BJ (cell line): Measurements from ENCODE around the gene LRRN4. TPM values are rescaled to one million over a fixed set of nuclear protein-coding genes. Genes with fewer than 3 reads are reported as not detected.

Experiments
- CTCF ChIA-PET: fragments of 350-600 bp; formaldehyde crosslinking; extraction: SDS; loops from one replicate; lab custom pipeline; 2021; ENCODE audit warnings: antibody characterized with exemption, inconsistent platforms; lab: Yijun Ruan, JAX
- POLR2A ChIA-PET: fragments of 300-600 bp; sonication (Branson Sonifier 250); formaldehyde crosslinking; extraction: SDS; loops from one replicate; lab custom pipeline; 2021; ENCODE audit warnings: antibody characterized with exemption; lab: Charles Lee
- DNase-seq: peaks from one replicate; pipeline ENCODE4 v3.0.0-alpha.2; 2011; ENCODE audit warnings: low read depth
- H3K27me3 ChIP-seq: 2 replicates; pipeline ENCODE4 v1.6.0; 2011; ENCODE audit warnings: low read length; ENCODE audit not compliant: control insufficient read depth, insufficient read depth
- H3K36me3 ChIP-seq: 2 replicates; pipeline ENCODE4 v1.5.1; 2011; ENCODE audit warnings: low read length; ENCODE audit not compliant: control insufficient read depth, insufficient read depth
- H3K4me3 ChIP-seq: 2 replicates; pipeline ENCODE4 v1.5.1; 2011; ENCODE audit warnings: low read depth, mild to moderate bottlenecking, control low read depth, low read length
- polyA plus RNA-seq: library from polyadenylated mRNA; depleted of rRNA; stranded (reverse); fragments of >200 nt; gene quantifications from 2 replicates; pipeline ENCODE4 v1.2.3, GENCODE V29; 2011
- TF ChIP-seq, protein P1 (sequence below): IDR thresholded peaks from 2 replicates; pipeline ENCODE4 v1.5.1; 2011; ENCODE audit warnings: low read depth, mild to moderate bottlenecking, control low read depth, inconsistent platforms, low read length, moderate library complexity; ENCODE audit not compliant: insufficient read depth

LRRN4 gene
- polyA plus RNA-seq, 1 experiment: 0.06 TPM

DNA sequence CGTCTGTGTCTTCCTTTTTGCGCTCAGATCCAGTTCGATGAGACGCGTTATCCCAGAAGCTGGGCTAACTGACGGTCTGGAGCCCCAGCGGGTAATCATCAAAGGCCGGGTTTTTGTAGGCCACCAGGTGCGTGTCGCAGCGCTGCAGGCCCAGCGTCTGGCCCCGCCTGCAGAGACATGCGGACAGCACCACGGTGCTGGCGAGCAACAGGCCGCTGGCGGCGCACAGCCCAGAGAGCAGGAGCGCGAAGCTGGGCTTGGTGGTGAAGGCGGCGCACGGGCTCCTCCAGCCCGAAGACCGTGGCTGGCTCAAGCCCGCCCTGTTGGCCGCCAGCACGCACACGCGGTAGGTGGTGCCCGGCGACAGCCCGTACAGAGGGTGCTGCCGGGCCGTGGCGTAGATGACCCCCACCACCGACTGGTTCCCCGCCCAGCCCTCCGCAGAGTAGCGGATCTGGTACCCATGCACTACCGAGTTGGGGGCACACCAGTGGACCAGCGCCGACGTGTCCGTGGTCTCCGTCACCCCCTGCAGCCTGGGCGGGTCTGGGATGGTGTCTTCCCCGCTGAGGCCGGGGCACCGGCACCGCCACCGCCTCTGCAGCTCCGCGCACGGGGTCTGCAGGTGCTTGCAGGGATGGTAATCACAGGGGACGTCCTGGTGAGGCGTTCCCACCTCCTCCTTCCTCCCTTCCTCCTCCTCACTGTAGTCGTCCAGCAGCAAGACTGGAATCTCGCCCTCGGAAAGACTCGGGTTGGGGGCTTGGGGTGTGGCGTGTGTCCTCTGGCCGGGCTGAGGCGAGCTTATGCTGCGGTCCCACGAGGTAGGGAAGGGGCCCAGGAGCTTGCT, 12.7 kb downstream of the LRRN4 start:
- TF ChIP-seq, protein P1, sequence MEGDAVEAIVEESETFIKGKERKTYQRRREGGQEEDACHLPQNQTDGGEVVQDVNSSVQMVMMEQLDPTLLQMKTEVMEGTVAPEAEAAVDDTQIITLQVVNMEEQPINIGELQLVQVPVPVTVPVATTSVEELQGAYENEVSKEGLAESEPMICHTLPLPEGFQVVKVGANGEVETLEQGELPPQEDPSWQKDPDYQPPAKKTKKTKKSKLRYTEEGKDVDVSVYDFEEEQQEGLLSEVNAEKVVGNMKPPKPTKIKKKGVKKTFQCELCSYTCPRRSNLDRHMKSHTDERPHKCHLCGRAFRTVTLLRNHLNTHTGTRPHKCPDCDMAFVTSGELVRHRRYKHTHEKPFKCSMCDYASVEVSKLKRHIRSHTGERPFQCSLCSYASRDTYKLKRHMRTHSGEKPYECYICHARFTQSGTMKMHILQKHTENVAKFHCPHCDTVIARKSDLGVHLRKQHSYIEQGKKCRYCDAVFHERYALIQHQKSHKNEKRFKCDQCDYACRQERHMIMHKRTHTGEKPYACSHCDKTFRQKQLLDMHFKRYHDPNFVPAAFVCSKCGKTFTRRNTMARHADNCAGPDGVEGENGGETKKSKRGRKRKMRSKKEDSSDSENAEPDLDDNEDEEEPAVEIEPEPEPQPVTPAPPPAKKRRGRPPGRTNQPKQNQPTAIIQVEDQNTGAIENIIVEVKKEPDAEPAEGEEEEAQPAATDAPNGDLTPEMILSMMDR: no peak
- ChIA-PET POLR2A (no interaction called here), CTCF (no interaction called here)
- no peaks in the 10 kb centered on the region for H3K27me3 ChIP-seq
- peaks cover 17% of the 10 kb centered on the region for H3K36me3 ChIP-seq
- no peak overlapping the region for H3K4me3 ChIP-seq
- DNase-seq: no peak

DNA sequence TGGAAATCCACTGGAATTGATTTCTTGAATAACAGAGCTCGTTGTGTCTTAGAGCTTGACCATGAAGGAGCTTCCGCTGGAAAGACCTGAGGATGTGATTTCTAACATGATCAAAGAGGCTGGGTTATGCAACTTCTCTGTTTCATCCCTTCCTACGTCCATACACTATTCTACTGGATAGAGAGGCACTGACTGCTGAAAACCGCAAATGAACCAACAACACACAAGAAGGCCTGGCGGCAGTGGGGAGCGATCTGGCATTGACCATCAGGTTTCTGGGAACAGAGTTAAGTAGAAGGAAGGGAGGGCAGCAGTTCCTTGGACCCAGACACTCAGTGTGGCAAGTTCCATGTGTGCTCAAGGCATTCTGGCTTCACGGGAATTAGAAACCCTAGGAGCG, 13.3 kb downstream of the LRRN4 start:
- no peak overlapping the region for H3K4me3 ChIP-seq
- POLR2A ChIA-PET: no interaction called here
- CTCF ChIA-PET: no interaction called here
- TF ChIP-seq, protein P1: no peak
- H3K36me3 ChIP-seq: peaks cover 17% of the 10 kb centered on the region
- DNase-seq: no peak
- no peaks in the 10 kb centered on the region for H3K27me3 ChIP-seq

DNA sequence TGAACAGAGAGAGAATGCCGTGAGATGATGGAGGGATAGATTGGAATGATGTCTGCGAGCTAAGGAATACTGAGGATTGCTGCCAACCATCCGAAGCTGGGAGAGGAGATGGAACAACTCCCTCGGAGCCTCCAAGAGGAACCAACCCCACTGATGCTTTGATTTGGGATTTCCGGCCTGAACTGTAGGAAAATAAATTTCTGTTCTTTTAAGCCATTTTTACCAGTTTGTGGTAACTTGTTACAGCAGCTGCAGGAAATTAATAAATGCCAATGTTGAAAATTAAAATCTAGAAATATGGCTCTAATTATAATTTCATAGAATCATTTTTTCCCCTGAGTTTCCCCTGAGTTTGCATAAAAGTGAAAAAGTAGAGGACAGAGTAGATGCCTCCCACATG, 14.1 kb downstream of the LRRN4 start:
- ChIA-PET CTCF (interaction anchor here (0.9 kb wide), 1 partner anchor 17 kb away, joined by 3 read pairs; no protein-coding TSS in a partner anchor), POLR2A (no interaction called here)
- TF ChIP-seq, protein P1: no peak
- DNase-seq: no peak
- Histone ChIP-seq H3K27me3 (no peaks in the 10 kb centered on the region), H3K4me3 (no peak overlapping the region), H3K36me3 (peaks cover 17% of the 10 kb centered on the region)

DNA sequence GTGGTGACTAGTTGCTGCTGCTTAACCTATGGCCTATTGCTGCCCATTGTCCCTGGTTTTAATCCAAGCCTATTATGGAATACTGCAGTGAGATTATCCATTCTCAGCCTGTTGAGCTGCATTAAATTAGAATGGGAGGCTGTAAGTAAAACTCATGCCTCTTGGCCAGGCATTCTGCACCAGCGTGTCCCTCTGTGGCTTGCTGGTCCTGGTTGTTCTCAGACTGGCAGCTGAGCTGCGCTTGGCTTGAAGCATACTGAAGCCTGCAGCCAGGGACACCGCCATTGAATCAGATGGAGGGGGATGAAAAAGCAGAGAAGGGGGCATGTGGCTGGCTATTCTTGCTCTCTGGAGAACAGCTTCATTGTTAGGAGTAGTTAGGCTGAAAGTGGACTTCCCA, 15.6 kb downstream of the LRRN4 start:
- Histone ChIP-seq H3K27me3 (no peaks in the 10 kb centered on the region), H3K4me3 (no peak overlapping the region), H3K36me3 (peaks cover 18% of the 10 kb centered on the region)
- DNase-seq: no peak
- TF ChIP-seq, protein P1: no peak
- ChIA-PET CTCF (interaction anchor here (1.1 kb wide), 1 partner anchor 40 kb away, joined by 3 read pairs; no protein-coding TSS in a partner anchor), POLR2A (no interaction called here)

DNA sequence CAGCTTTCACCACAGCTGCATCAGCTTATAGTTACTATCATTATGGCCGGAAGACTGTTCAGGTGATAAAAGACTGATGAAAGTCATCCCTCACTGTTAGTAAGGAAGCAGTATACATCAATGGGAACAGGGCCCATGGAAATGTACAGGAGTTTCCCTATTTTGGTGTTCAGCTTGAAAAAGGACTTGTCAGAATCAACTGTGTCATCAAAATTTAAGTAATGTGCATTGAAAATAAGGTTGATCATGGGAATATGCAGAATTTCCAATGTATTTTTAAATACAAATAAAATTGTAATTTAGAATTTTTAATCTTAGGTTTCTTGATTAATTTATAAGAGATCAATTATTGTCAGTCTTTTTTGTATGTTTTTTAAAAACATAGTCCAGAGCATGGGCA, 16.8 kb downstream of the LRRN4 start:
- no peak for DNase-seq
- H3K36me3 ChIP-seq: peaks cover 15% of the 10 kb centered on the region
- ChIA-PET CTCF (interaction anchor here (1.1 kb wide), 1 partner anchor 41 kb away, joined by 3 read pairs; no protein-coding TSS in a partner anchor), POLR2A (no interaction called here)
- no peaks in the 10 kb centered on the region for H3K27me3 ChIP-seq
- no peak overlapping the region for H3K4me3 ChIP-seq
- TF ChIP-seq, protein P1: no peak
